NT2/D1 (cell line): ENCODE results near the gene AQP7.

ENCODE experiments used
- SUZ12 ChIP-seq: IDR thresholded peaks from 2 replicates; pipeline ENCODE4 v1.6.1; 2011; ENCODE audit not compliant: insufficient read length, insufficient read depth; ENCODE audit errors: extremely low read depth
- ZNF274 ChIP-seq: IDR thresholded peaks from 2 replicates; pipeline ENCODE4 v1.6.1; 2011; ENCODE audit warnings: mild to moderate bottlenecking, low read depth, low read length

- TF ChIP-seq ZNF274 (no peak), SUZ12 (no peak)
Observed at GRCh38 chr9:33443047-33443446, 40.7 kb upstream of the AQP7 start.
